GM21723 (cell line): Measurements from ENCODE around the gene LHX1.

ENCODE experiments used
- ATAC-seq: cut with Tn5 transposase; IDR thresholded peaks from one replicate; pipeline ENCODE4 v1.9.1; 2021; ENCODE audit warnings: mild to moderate bottlenecking, moderate library complexity; ENCODE audit not compliant: unreplicated experiment

Gene LHX1

GRCh38 chr17:36937959-36938565 lies 787 bp downstream of the LHX1 start:
- ATAC-seq: no peak

DNA sequence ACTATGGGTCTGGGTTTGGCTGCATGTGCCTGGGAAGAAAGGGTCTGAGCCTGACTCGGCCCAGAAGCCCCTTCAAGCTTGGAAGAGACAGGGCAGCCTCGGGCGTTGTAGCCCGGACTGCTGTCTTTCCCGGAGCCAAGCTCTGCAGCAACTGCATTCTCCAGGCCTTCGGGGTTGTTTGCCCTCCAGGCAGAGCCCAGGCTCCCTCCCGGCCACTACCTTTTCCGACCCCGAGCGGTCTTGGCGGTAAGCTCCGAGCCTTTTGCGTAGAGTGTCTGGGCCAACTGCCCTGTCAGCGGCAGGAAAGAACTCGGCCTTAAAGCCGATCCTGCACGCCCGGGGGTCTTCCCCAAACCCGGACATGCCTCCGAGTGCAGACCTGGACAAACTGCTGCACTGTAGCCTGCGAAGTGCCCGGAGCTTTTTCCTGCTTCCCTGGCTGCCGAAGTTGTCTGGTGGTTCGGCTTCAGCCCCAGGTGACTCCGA lies 1.3 kb downstream of the LHX1 start:
- ATAC-seq: no peak

DNA sequence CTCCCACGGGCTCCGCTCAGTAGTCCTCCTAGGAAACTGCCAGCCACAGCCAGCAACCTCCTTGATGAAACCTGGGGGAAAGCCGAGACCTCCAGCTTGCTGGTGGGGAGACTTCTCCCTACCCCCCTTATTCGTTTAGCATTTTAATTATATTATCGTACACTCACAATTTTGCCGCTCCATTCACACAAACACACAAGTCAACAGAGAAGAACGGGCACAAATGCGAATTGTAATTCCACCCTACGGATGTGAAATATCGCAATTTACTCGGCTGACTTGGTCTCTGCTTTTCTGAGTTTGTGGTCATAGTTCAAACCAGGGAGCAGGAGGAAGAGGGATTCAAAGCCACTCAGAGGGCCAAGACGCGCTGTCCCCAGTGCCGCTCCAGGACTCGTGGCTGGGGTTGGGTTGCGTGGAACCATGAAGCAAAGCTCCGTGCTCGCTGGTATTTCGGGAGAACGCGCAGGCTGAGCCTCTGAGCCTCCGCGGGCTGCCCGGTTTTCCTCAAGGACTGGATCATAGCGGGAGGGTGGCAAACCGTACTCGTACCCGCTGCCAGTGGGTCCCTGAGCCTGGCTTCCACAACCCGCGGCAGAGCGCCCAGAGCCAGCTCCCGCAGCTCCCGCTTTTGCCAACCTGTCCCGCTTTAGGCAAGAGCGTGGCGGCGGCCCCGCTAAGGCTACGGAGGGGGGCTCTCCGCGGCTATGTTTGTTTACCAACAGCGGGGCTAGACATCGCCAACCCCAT lies 2.0 kb downstream of the LHX1 start:
- ATAC-seq: no peak

DNA sequence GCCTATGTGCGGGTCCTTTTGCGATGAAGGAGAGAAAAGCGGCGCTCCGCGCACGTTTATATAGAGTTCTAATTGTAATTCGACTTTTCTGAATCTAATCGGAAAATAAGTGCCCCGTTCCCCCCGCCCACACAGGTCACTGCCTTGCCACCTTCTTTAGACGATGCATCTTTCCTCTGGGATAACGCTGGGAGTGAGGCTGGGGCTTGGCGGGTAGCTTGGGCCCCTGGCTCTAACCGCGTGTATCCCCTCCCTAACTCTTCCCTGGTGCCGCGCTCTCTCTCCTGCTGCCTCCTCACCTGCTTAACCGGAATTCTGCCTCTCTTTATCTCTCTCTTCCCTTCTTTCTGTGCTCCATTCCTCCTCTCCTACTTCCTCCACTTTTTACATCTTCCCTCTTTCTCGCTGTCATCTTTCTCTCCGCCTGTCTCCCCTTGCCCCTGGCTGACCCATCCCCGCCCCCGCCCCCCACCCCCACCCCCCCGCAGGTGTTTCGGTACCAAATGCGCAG lies 2.6 kb downstream of the LHX1 start:
- no peak for ATAC-seq

DNA sequence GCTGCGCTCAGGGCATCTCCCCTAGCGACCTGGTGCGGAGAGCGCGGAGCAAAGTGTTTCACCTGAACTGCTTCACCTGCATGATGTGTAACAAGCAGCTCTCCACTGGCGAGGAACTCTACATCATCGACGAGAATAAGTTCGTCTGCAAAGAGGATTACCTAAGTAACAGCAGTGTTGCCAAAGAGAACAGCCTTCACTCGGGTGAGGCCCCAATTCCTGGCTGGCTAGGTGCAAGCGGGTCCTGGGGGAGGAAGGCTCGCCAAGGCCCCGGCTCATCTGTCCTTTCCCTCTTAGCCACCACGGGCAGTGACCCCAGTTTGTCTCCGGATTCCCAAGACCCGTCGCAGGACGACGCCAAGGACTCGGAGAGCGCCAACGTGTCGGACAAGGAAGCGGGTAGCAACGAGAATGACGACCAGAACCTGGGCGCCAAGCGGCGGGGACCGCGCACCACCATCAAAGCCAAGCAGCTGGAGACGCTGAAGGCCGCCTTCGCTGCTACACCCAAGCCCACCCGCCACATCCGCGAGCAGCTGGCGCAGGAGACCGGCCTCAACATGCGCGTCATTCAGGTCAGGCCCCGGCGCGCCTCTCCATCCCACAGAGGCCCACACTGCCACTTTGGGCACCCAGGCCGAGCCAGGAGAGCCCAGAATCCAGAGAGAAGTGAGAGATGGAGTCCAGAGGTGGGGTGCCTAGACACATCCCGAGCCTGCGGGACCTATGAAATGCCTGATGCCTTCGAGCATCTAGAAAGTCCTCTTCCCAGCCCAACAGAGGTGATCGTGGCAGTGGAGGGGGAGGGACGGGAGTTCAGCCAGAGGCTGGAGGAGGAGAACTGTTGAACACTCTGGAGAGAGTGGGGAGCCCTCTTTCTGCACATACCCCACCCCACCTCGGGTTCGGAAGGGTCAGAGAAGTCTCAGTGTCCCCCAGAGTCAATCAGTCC lies 3.3 kb downstream of the LHX1 start:
- ATAC-seq: no peak

- ATAC-seq: no peak
Measured at GRCh38 chr17:36941265-36942010, 4.2 kb downstream of the LHX1 start.

DNA sequence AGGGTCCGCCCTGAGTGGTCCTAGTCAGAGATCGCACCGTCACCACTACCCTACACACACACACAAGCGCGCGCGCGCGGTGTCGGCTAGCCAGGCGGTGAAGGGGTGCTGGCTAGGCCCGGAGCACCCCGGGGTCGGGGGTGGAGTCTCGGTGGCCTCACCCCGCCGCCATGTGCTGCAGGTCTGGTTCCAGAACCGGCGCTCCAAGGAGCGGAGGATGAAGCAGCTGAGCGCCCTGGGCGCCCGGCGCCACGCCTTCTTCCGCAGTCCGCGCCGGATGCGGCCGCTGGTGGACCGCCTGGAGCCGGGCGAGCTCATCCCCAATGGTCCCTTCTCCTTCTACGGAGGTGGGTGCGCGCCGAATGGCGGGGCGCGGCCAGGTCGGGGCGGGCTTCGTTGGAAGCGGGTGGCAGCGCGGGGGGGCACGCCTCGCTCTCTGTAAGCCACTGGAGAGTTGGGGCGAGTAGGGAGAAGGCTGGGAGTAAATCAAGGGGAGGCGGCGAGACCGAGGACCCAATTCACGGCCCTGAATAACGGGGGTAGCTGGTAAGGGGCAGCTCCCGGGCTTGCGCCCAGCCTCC lies 4.8 kb downstream of the LHX1 start:
- ATAC-seq: no peak

DNA sequence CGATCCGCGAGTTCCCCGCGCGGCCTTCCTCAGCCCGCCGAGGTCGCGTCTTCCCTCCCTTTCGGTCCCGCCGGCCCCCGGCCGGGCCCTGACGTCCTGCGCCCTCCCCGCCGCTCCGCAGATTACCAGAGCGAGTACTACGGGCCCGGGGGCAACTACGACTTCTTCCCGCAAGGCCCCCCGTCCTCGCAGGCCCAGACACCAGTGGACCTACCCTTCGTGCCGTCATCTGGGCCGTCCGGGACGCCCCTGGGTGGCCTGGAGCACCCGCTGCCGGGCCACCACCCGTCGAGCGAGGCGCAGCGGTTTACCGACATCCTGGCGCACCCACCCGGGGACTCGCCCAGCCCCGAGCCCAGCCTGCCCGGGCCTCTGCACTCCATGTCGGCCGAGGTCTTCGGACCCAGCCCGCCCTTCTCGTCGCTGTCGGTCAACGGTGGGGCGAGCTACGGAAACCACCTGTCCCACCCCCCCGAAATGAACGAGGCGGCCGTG lies 5.4 kb downstream of the LHX1 start:
- ATAC-seq: no peak

DNA sequence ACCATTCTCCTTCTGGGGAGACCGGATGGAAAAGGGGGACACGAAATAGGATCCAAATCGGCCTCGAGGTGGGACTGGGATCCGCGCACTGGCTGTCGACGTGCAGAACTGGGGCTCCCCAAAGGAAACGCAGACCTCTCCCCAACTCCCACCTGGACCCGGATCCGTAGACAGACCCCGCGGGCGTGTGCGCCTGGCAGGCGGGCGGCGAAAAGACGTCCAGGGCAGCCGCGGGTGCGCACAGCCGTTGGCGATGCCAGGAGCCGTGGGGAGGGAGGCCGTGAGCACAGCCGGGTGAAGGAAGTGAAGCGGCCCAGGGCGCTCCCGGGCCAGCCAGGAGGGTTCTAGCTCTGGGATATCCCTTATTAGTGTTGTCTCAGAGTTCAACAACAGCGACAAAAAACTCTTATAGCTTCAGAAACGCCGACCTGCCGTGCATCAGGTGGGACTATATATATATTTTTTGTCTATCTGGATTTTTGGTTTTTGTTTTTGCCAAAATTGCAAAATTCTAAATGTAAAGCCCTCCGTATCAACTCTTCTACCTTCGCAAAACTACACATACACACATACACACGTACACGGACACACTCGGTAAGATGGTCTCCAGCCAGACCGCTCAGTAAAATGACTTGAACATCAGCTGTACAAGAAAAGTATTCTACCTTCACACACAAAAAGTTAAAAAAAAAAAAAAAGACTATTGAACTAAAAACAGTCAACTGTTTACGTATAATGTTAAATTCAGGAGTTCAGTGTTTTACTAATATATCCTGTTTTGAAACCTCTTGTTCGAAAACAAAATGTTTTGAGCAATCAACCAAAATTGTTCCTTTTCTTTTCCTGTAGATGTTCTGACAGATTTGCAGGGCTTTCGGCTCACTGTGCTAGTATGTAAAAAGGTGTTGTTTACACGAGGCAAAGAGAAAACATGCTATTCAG lies 6.2 kb downstream of the LHX1 start:
- no peak for ATAC-seq

- ATAC-seq: no peak
Measured at GRCh38 chr17:36944553-36944952, 7.3 kb downstream of the LHX1 start.

DNA sequence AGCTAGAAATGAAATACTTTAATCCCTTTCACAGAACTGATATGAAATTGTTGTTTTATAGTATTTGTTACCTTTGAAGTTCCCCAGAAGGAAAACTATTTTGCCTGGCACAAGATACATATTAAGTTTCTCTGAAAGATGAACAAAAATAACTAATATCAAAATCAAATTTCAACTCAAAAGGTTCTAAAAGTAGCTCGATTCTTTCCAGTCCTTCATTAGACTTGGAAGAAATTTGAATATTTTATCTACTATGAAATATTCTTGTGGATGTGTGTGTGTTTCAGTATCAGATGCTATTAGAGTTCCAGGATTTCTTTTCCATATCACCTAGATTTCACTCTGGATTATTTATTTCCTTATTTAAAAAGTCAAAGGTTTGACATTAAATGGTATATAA lies 7.9 kb downstream of the LHX1 start:
- ATAC-seq: no peak

DNA sequence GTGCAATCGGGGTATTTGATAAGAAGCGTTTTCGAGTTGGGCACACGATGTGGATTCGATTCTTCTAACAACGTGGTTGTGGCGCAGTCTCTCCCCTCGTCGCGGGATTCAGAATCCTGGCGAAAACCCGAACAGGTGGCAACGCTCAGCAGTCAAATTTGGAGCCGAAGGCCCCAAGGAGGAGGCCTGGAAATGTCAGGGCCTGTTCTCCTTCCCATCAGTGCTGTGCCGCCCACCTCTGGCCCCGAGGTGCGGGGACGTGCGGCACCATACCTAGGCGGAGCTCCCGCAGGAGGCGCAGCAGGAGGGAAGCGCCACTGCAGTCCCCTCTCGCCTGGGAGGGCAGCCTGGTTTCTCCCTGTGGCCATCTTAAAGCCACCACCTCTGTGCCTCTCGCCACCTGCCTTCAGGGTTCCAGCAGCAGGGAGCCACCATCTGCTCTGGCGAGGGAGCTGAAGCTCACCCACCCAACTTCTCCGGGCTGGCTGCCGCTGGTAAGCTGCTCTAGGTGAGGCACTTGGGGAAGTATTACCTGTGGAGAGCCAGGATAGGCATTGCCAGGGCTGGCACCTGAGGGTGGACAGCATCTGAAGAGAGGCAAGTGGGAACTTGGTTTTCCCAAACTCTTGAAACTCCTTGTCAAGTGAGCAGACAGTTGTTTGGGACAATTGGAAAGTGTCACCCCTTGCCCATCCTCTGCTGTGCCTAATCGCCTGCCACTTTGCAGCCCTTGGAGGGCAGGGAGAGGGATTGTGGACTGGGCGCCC lies 8.9 kb downstream of the LHX1 start:
- no peak for ATAC-seq

DNA sequence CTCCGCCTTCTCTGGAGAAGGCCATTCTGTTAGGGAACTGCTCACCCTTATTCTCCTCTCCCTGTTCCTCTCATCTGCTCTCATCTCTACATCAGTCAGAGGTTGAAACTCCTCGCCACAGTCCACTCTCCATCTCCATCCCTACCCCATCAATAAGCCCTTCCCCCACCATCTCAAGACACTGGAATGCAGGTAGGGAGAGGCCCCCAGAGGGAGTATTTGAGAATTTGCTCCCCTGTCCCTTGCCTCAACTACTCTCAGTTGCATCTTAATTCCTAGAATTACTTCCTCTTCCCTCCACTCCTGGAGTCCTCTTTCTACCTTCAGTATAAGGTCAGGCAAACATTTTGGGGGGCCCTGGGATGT lies 9.4 kb downstream of the LHX1 start:
- no peak for ATAC-seq

DNA sequence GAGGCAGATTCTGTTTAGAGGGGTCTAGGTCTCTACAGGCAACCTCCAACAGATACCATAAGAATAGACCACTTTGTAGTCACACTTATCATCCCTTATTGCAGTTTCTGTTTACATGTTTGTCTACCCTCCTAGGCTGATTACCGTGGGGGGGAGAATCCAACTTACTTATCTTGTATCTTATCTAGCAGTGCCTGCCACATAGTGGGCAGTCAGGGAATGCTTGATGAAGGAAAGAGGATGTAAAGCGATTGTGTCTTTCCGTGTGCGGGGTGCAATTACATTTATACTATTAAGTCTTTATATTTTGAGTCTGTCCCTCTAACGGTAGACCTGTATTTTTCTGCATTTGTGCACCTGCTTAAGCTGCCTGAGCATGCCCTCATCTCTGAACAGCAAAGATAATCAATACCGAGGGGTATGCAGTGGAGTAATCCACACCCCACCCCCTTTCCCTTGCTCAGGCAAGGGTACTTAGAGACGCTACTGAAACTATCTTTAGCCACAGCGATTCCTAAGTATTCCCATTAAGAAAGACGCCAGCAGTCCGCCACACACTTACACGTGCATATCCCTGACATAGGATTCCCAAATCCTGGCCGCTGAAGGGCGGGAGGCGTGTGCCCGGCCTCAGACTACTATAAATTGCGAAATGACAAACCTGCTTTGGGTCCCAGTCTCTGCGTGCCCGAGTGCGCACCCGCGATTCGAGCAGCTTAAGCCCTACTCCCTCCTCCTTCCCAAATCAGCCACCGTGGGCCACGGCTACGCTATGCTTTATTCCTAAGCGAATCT lies 10.8 kb downstream of the LHX1 start:
- ATAC-seq: peak; percentile 2

DNA sequence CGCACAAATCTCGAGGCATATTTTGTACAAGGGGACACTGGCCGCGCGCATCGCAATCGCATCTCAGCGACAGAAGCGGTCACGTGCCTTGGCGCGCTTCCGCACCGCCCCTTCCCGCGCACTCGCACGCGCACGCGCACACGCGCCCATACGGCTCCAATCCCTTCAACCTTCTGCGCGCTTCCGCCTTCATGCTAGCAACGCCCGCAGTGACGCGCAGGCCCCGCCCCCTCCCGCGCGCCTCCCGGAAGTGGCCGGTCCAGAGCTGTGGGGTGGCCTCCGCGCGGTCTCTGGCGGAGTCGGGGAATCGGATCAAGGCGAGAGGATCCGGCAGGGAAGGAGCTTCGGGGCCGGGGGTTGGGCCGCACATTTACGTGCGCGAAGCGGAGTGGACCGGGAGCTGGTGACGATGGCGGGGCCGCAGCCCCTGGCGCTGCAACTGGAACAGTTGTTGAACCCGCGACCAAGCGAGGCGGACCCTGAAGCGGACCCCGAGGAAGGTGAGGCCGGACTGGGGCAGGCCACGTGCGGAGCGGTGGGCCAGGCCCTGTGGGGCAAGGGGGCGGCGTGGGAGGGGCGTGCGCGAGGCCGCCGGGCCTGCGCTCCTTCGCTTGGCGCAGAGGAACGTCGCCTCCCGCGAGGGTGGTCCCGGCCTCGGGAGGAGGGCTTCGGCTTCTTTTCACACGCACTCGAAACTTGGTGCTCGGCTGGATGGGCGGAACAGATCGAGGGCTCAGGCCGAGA lies 11.6 kb downstream of the LHX1 start, which contains the start of gene AATF:
TSS of gene AATF (plus strand) at position 238 of the 744 bp plus-strand sequence. CDS start at position 410, 172 bp downstream.
- ATAC-seq: peak; percentile 91

DNA sequence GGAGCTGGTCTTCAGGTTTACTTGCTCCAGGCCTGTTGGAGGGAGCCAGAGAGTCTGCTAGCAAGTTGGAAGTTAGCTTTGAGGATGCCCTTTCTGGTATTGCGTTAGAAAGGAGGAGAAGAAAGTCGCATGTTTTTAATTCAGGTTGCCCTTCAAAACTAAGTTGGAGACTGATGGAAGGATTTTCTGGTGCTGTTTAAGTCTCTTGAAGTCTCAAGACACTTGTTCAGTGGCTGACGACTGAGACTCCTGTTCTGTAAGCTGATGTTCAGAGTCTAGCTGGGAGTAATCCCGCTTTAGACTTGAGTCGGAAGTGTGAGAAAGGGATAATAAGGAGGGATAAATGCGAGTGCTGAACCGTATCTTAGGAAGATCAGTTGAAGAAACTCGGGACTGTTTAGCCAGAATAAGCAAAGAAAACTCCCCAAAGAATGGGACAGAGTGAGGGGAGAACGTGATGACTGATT lies 12.2 kb downstream of the LHX1 start:
- ATAC-seq: no peak
